A673 (cell line): ENCODE results near the gene PTPN1. TPM values are rescaled to one million over a fixed set of nuclear protein-coding genes. Genes with fewer than 3 reads are reported as not detected.

Experiments used
- BruUV-seq: library from RNA; stranded (reverse); fragments of 400-500 nt; replicated peaks from 2 replicates; lab custom pipeline; 2021; lab: Mats Ljungman, UMichigan
- CTCF ChIA-PET: fragments of 300-600 bp; sonication (Branson Sonifier 250); formaldehyde crosslinking; loops from one replicate; lab custom pipeline; 2022; ENCODE audit warnings: antibody characterized with exemption; lab: Charles Lee
- POLR2A ChIA-PET: fragments of 300-600 bp; sonication (Branson Sonifier 250); formaldehyde crosslinking; loops from one replicate; lab custom pipeline; 2022; ENCODE audit warnings: antibody characterized with exemption; ENCODE audit not compliant: low non-redundant PET; lab: Charles Lee
- DNase-seq: peaks from one replicate; pipeline ENCODE4 v3.0.0-alpha.2; 2015; ENCODE audit warnings: low spot score
- H3K27ac ChIP-seq: fragments of 200-600 bp; sonication (generic); 2 replicates; pipeline ENCODE4 v1.5.1; 2016; ENCODE audit warnings: mixed run types, low read depth, mild to moderate bottlenecking, mixed read lengths, antibody characterized with exemption, low read length; ENCODE audit not compliant: poor library complexity, severe bottlenecking
- H3K27me3 ChIP-seq: fragments of 200-600 bp; sonication (generic); replicated peaks from 2 replicates; pipeline ENCODE4 v1.6.1; 2017; ENCODE audit warnings: mixed run types, low read depth, mild to moderate bottlenecking, mixed read lengths, antibody characterized with exemption, low read length; ENCODE audit not compliant: insufficient read depth, poor library complexity
- H3K36me3 ChIP-seq: fragments of 200-600 bp; sonication (generic); 2 replicates; pipeline ENCODE4 v1.6.1; 2016; ENCODE audit warnings: mixed run types, mild to moderate bottlenecking, mixed read lengths, antibody characterized with exemption, low read length; ENCODE audit not compliant: insufficient read depth, poor library complexity, severe bottlenecking
- H3K4me1 ChIP-seq: fragments of 200-600 bp; sonication (generic); 2 replicates; pipeline ENCODE4 v1.6.1; 2017; ENCODE audit warnings: mixed run types, mild to moderate bottlenecking, mixed read lengths, antibody characterized with exemption, low read length; ENCODE audit not compliant: insufficient read depth, poor library complexity, severe bottlenecking
- H3K4me3 ChIP-seq: fragments of 200-600 bp; sonication (generic); 2 replicates; pipeline ENCODE4 v1.5.1; 2016; ENCODE audit warnings: low read depth, mixed run types, mild to moderate bottlenecking, mixed read lengths, low read length; ENCODE audit not compliant: poor library complexity, severe bottlenecking
- H3K9me3 ChIP-seq: fragments of 200-600 bp; sonication (generic); 2 replicates; pipeline ENCODE4 v1.6.1; 2016; ENCODE audit warnings: mixed run types, low read depth, mild to moderate bottlenecking, mixed read lengths, antibody characterized with exemption, low read length; ENCODE audit not compliant: poor library complexity, severe bottlenecking
- CTCF ChIP-seq: fragments of 300-800, 200-600 bp; sonication (generic); conservative IDR thresholded peaks from 2 replicates; pipeline ENCODE4 v1.5.1; 2017; ENCODE audit warnings: low read depth, mild to moderate bottlenecking, antibody characterized with exemption, low read length, moderate library complexity, mixed read lengths
- EZH2 ChIP-seq: fragments of 200-600 bp; sonication (generic); IDR thresholded peaks from 2 replicates; pipeline ENCODE4 v1.6.1; 2017; ENCODE audit warnings: borderline replicate concordance, low read depth, mild to moderate bottlenecking, mixed read lengths, antibody characterized with exemption, low read length; ENCODE audit not compliant: poor library complexity, severe bottlenecking
- intact Hi-C: fragments of 100-400 bp; cut with micrococcal nuclease; formaldehyde crosslinking; loops from one replicate; pipeline ENCODE4 v1.10.0; 2022; ENCODE audit not compliant: unreplicated experiment
- total RNA-seq: library from RNA; stranded (reverse); gene quantifications from 2 replicates; pipeline ENCODE4 v1.2.3, GENCODE V29; 2021

Gene PTPN1
- total RNA-seq, 1 experiment from 2014 or later: 47.4 TPM

- no peak overlapping the region for H3K27ac ChIP-seq
- TF ChIP-seq CTCF (no peak), EZH2 (no peak)
- BruUV-seq: no TSS peak
- no peaks in the 10 kb centered on the region for H3K9me3 ChIP-seq
- no peak for DNase-seq
- POLR2A ChIA-PET: no interaction called here
- H3K4me3 ChIP-seq: no peak overlapping the region
- CTCF ChIA-PET: no interaction called here
- no peaks in the 10 kb centered on the region for H3K4me1 ChIP-seq
- no peaks in the 10 kb centered on the region for H3K27me3 ChIP-seq
- peaks cover 8% of the 10 kb centered on the region for H3K36me3 ChIP-seq
- intact Hi-C loops: no loop called here
These were observed 80.1 kb downstream of the PTPN1 start for GRCh38 chr20:50590348-50590664.

GRCh38 chr20:50591233-50591852 lies 81.2 kb downstream of the PTPN1 start:
- no peaks in the 10 kb centered on the region for H3K27me3 ChIP-seq

GRCh38 chr20:50592282-50593004 lies 82.3 kb downstream of the PTPN1 start:
- ChIA-PET CTCF (no interaction called here), POLR2A (interaction anchor here (0.6 kb wide), 1 partner anchor 289 kb away, joined by 15 read pairs; no protein-coding TSS in a partner anchor)
- intact Hi-C loops: no loop called here
- no peak overlapping the region for H3K27ac ChIP-seq
- H3K4me1 ChIP-seq: no peaks in the 10 kb centered on the region
- BruUV-seq: no TSS peak
- no peak for DNase-seq
- H3K4me3 ChIP-seq: no peak overlapping the region
- no peaks in the 10 kb centered on the region for H3K9me3 ChIP-seq
- no peaks in the 10 kb centered on the region for H3K27me3 ChIP-seq
- no peaks in the 10 kb centered on the region for H3K36me3 ChIP-seq
- TF ChIP-seq CTCF (no peak), EZH2 (no peak)

More at GRCh38 chr20:50591233-50591852, 81.2 kb downstream of the PTPN1 start:
- POLR2A ChIA-PET: no interaction called here
- no TSS peak for BruUV-seq
- no peak for TF ChIP-seq CTCF
- no peak for TF ChIP-seq EZH2
- H3K4me3 ChIP-seq: no peak overlapping the region
- CTCF ChIA-PET: no interaction called here
- no peak overlapping the region for H3K27ac ChIP-seq
- no peak for DNase-seq
- intact Hi-C loops: no loop called here
- H3K36me3 ChIP-seq: peaks cover 5% of the 10 kb centered on the region
- no peaks in the 10 kb centered on the region for H3K4me1 ChIP-seq
- H3K9me3 ChIP-seq: no peaks in the 10 kb centered on the region
